ENCODE data around the gene DSTN.

The DSTN gene

GRCh38 chr20:17569616-17570346 lies at the start of gene DSTN:
Gene DSTN, plus strand, starts transcription at chr20:17570075. Its CDS starts 134 bp downstream, at chr20:17570209.
- DNase-seq (ENCODE audit: low read depth, low spot score): no peak

GRCh38 chr20:17520583-17520982 lies 49.3 kb upstream of the DSTN start:
- no peak for DNase-seq (ENCODE audit: low read depth, low spot score)

GRCh38 chr20:17522528-17522927 lies 47.3 kb upstream of the DSTN start:
- DNase-seq (ENCODE audit: low read depth, low spot score): no peak

GRCh38 chr20:17523326-17523725 lies 46.5 kb upstream of the DSTN start:
- DNase-seq (ENCODE audit: low read depth, low spot score): no peak

GRCh38 chr20:17524560-17524959 lies 45.3 kb upstream of the DSTN start:
- no peak for DNase-seq (ENCODE audit: low read depth, low spot score)

- no peak for DNase-seq (ENCODE audit: low read depth, low spot score)
These were observed 44.7 kb upstream of the DSTN start for GRCh38 chr20:17525132-17525531.

- no peak for DNase-seq (ENCODE audit: low read depth, low spot score)
These were observed 44.2 kb upstream of the DSTN start for GRCh38 chr20:17525650-17526049.

GRCh38 chr20:17529586-17529985 lies 40.3 kb upstream of the DSTN start:
- DNase-seq (ENCODE audit: low read depth, low spot score): no peak

GRCh38 chr20:17530153-17530552 lies 39.7 kb upstream of the DSTN start:
- DNase-seq (ENCODE audit: low read depth, low spot score): no peak

GRCh38 chr20:17530716-17531664 lies 38.9 kb upstream of the DSTN start, which contains the start of gene BFSP1:
Gene BFSP1, minus strand, starts transcription at chr20:17531379. Its CDS starts 50 bp downstream, at chr20:17531329.
- DNase-seq (ENCODE audit: low read depth, low spot score): no peak

- DNase-seq (ENCODE audit: low read depth, low spot score): no peak
These were observed 38.2 kb upstream of the DSTN start for GRCh38 chr20:17531665-17532025.

- DNase-seq (ENCODE audit: low read depth, low spot score): no peak
These were observed 36.5 kb upstream of the DSTN start for GRCh38 chr20:17533396-17533795.

- DNase-seq (ENCODE audit: low read depth, low spot score): no peak
These were observed 35.8 kb upstream of the DSTN start for GRCh38 chr20:17534077-17534476.

- DNase-seq (ENCODE audit: low read depth, low spot score): peak; percentile 56
These were observed 32.9 kb upstream of the DSTN start for GRCh38 chr20:17536944-17537444.

GRCh38 chr20:17537959-17538358 lies 31.9 kb upstream of the DSTN start:
- no peak for DNase-seq (ENCODE audit: low read depth, low spot score)

GRCh38 chr20:17538517-17539170 lies 31.2 kb upstream of the DSTN start:
- no peak for DNase-seq (ENCODE audit: low read depth, low spot score)

GRCh38 chr20:17541596-17541995 lies 28.3 kb upstream of the DSTN start:
- no peak for DNase-seq (ENCODE audit: low read depth, low spot score)

- no peak for DNase-seq (ENCODE audit: low read depth, low spot score)
These were observed 27.9 kb upstream of the DSTN start for GRCh38 chr20:17541996-17542395.

- DNase-seq (ENCODE audit: low read depth, low spot score): no peak
These were observed 27.4 kb upstream of the DSTN start for GRCh38 chr20:17542481-17542880.

- peak; percentile 73 for DNase-seq (ENCODE audit: low read depth, low spot score)
These were observed 26.9 kb upstream of the DSTN start for GRCh38 chr20:17542993-17543412.

GRCh38 chr20:17543531-17544131 lies 26.2 kb upstream of the DSTN start:
- DNase-seq (ENCODE audit: low read depth, low spot score): no peak
